Loucy (cell line): ENCODE results near the gene CD2AP.

Experiments used
- CTCF ChIP-seq: fragments of 200-600 bp; sonication (generic); conservative IDR thresholded peaks from 2 replicates; pipeline ENCODE4 v1.5.1; 2014; ENCODE audit warnings: mild to moderate bottlenecking, antibody characterized with exemption, low read length
- EZH2phosphoT487 ChIP-seq: fragments of 200-600 bp; IDR thresholded peaks from 2 replicates; pipeline ENCODE4 v1.6.1; 2018; ENCODE audit warnings: antibody characterized with exemption, mild to moderate bottlenecking, moderate library complexity, borderline replicate concordance

- no peak for TF ChIP-seq EZH2phosphoT487
- TF ChIP-seq CTCF, result no peak
Measured at GRCh38 chr6:47465117-47465516, 12.5 kb upstream of the CD2AP start.
